GM21529 (cell line): Measurements from ENCODE around the gene TGFB3.
"Not testable (repeated sequence)": the region's sequence is repeated elsewhere in the genome, so short reads cannot be mapped to it uniquely, and the experiment has no call there.

Experiments
- ATAC-seq: cut with Tn5 transposase; IDR thresholded peaks from one replicate; pipeline ENCODE4 v1.9.1; 2021; ENCODE audit not compliant: unreplicated experiment

Gene TGFB3

DNA sequence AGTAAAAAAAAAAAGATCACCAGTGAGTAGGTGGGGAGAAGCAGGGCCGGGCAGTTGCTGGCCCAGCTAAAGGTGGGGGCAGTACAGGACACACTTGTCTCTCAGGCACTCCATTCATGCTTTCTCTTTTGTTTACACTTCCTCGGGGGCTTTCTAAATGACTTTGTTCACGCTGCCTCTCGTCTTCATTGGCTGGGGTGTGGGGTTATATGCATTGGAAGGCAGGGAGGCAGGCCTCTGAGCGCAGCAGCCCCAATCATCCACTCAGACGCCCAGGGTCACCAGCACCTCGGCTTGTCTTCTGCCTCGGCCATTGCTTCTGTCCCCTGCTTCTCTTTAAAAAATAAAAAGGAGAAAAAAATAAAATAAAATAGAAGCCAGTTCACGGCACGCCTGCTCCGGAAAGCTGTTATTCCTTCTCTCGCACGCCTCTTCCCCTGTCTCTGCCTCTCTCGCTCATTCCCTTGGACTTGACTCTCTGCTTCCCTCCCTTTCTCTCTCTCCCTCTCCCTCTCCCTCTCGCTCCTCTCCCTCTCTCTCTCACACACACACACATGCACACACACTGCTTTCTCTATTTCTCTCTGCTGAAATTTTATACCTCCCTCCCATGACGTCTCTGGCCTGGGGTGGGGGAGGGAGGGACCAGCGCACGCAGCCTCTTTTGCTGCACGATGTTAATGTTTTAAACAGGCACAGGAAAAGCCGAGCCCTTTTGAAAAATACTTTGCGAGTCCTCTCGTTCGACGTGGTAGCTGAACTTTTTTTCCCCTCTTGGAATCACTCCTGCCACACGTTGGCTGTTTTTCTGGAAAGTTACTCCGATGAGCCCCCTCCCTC, at the start of gene TGFB3:
TSS of gene TGFB3 (minus strand) at position 570 of the 840 bp plus-strand sequence. CDS start 1,102 bp downstream, outside the sequence.
- peak; percentile 43 for ATAC-seq

DNA sequence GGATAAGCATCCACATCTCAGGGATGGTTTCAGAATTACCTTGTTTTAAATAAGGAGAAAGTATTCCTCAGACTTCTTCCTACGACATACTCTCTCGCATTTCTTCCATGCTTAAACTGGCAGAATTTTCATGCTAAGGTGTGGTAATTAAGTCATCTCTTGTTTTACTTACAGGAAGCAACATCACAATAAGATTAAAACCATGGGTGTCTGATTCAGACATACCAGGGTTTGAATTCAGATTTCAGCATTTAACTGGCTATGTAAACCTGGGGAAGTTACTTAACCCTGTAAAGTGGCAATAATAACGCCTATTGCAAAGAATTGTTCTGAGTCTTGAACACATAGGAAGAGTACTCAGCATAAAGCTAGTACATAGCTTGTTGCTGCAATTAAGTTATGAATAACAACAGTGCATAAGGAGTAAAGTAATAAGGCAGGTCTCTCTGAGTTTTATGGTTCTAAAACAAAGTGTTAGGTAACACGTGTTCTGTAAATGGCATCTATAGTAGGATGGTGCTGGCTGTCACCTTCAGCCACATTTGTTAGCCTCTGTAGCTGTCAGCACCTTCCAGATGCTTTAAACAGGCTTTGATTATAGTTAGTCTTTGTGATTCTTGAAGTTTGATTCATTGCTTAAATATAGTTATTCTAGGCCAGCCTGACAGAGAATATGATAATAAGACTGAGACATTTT, 42.6 kb upstream of the TGFB3 start:
- ATAC-seq, result no peak

DNA sequence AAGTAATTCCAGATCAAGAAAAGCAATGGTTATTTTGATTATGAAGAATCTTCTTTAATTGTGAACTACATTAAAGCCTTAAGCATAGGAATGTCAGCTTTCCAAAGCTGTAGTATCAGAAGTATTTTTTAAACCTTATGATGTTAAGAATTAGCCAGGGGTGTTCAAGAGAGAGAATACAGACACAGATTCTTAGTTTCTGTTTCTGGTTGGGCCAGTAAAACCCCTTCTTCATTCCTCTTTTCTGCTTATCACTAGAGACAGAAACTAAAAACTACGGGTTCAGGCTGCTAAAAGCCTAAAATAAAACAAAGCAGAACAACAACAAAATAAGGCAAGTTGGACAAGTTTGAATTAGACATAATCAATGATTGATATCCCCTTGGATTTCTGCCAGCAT, 42.0 kb upstream of the TGFB3 start:
- no peak for ATAC-seq

DNA sequence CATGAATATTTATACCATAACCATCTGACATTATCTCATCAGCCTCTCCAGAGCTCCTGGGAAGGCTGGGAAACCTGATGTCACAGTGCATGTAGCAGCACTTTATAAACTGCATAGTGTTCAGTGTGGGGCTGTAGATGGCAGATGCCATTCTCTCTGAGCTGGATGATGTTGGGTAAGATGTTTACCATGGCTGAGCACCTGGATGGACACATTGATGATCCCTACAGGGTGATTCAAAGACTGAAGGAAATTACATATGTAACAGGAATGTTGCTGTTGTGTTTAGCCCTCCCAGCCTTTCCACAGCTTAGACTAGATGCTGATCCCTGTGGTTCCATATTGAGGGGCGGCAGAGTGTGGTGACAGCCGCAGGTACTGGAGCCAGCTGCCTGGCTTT, 41.2 kb upstream of the TGFB3 start:
- ATAC-seq, result no peak

DNA sequence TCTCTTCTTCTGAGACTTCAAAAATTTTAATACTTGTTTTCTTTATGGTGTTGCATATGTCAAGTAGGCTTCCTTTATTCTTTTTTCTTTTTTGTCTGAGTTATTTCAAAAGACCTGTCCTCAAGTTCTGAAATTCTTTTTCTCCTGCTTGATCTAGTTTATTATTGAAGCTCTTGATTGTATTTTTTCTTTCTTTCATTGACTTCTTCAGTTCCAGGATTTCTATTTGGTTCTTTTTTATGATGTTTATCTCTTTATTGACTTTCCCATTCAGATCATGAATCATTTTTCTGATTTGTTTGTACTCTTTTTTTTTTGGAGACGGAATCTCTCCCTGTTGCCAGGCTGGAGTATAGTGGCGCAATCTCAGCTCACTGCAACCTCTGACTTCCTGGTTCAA, 37.9 kb upstream of the TGFB3 start:
- ATAC-seq, result no peak

DNA sequence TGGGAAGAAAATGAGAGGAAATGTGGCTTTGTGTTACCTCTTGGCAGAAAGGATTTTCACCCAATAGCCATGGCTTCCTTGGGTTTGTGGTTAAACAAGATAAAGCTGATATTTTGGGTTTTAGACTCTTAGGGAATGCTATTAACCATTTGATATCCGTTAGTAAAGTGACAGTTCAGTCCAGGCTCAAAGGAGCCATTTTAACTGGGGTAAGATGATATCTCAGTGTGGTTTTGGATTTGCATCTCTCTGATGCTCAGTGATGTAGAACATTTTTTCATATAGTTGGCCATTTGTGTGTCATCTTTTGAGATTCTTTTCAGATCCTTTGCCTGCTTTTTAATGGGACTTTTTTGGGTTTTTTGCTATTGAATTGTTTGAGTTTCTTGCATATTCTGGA, 33.9 kb upstream of the TGFB3 start:
- ATAC-seq, result no peak

DNA sequence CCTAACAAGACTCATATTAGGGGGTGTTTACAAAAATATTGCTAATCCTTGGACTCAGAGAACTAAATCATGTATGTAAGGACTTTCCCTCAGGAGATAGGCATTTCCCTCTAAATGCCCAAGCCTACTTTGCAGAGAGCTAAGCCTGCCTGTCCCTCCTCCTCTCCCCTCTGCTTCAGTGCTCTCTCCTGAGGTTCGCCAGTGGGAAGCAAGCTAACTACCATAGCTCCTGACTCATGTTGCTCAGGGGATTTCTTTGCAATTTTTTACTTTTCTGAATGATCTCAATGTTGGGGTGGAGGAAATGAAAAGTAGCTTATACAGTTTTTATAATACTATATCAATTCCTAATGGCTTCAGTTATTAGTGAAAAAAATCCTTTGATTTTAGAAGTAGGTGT, 33.4 kb upstream of the TGFB3 start:
- no peak for ATAC-seq

DNA sequence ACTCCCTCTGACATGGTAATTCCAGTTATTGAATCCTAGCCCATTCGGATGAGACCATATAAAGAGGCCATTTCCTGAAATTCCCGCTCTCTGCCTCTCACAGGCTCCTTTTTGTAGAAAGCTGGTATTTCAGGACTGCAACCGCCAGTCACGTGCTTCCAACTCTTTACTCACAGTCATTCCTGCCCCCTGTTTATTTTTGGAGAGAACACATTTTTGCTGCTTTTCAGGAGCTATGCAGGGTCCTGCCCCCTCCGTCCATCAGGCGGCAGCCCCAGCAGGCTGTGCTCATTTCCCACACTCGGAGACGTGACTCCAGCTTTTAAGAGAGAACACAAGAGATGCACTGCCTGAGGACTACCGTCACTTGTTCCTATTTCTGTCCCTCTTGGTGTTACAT, 30.6 kb upstream of the TGFB3 start:
- ATAC-seq, result no peak

DNA sequence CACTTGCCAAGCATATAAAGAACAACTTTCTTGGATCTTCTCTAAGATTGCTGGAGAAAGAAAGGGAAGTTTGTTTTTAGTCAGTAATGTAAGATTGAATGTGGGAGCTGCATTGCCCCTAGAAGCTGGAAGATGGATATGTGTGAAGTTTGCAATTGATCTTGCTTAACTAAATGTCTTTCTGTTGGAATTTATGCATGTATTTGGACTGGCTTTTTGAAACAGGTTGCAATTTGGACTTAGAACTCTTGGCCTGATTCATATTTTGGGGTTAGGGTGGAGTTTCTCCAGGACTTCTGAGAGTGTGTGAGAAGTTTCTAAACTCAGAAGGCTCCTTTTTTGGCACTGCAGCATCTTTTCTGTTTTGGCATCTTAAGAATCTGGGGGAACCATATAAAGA, 30.1 kb upstream of the TGFB3 start:
- no peak for ATAC-seq

DNA sequence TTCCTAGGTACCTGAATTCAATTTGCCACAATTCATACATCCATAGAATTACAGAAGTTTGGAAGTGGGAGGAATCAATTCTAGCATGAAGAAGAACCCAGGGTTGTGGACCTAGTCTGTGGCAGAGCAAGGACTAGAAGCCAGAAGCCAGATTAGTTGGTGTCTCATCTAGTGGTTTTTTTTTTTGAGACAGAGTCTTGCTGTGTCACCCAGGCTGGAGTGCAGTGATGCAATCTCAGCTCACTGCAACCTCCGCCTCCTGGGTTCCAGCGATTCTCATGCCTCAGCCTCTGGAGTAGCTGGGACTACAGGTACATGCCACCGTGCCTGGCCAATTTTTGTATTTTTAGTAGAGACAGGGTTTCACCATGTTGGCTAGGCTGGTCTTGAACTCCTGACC, 27.8 kb upstream of the TGFB3 start:
- not testable (repeated sequence) for ATAC-seq

DNA sequence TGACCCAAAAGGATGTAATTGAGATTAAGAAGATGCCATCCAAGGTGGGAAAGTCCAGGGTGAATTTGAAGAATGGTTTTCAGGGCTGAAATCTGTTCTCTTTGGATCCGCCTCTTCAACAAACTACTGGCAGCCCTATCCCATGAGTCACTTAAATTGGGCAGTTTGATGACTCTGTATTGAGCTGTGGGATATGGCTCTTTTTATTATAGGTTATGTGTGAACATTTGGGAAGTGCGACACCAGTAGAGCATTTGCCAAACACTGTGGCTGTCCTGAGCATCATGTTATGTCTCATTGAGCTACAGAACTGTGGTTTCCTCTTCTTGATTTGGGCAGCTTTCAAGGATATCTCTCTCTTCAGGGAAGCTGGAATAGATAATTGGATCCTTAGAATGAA, 26.1 kb upstream of the TGFB3 start:
- ATAC-seq, result no peak

DNA sequence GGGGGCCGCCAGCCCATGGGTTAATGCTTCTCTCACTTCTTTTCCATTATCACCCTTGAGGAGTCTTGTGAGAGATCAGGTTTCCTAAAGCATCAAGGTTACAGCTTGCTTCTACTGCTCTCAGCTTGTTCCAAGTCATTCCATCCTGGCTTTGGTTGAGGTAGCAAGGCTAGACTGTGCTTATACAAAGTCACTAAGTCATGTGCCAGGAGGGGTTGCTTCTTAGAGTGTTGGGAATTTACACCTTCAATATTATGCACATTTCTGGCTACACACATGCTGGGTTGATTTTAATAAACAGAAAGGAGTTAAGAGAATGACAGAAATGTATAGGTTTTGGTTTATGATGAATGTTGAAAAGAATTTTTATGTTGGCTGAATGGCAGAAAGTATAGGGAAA, 25.6 kb upstream of the TGFB3 start:
- no peak for ATAC-seq

DNA sequence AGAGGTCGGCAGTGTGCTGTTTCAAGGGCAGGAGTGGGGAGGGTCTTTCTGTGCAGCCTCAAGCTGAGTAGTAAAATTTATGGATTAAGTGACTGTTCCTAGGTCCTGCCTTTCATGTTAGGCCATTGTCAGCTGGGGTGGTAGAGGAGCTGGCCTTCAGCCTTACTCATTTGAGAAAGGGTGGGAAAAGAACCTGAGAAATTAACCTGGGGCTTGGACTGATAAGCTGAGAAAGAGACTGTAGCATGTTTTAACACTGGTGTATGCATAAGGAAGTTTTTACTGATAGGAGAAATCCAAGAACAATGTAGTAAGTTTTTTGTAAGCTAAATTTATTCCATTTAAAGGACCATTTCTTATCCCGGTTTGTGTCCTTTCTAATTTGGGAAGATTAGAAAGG, 24.5 kb upstream of the TGFB3 start:
- no peak for ATAC-seq

DNA sequence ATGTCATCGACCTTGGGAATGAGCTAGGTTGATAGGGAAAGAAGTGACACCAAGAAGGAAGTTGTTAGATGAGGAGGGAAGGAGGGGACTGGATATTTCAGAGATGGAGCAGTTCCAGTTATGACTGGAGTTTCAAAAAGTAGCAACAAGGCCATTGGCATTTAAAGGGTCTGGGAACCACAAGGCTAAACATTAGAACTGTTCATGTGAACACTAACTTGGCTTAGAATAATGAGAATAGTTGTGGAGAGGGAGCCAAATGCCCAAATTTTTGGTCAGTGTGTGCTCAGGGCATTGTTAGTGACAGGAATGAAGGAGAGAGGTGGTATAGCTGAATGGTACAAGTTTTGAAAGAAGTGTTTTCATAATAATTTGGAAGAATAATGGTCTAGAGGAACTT, 20.6 kb upstream of the TGFB3 start:
- ATAC-seq, result no peak

DNA sequence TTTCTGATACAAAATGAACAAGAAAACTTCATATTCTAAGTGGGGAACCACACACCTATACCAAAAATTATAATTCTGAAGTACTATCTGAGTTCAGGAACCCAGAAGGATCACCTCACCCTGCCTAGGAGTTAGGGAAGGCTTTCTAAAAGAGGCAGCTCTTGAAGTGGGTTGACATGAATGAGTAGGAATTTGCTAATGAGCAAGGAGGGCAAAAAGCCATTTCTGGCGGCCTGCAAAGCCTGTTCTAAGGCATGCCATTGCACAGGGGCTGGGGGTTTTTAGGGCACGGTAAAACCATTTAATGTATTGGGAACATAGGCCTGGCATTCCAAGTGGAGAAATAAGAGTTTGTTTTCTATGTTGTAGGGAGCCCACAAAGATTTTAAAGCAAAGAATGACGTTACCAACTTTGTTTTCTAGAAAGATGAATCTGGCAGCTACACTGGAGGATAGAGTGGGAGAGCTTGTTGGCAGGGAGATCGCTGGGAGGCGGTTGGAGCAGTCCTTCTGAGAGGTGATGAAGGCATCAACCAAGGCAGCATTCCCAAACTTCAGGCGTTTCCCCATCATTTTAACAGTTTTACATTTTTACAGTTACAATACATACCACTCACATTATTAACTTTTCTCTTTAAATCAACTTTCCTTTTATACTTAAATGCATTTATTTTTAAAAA, 17.9 kb upstream of the TGFB3 start:
- ATAC-seq, result no peak

DNA sequence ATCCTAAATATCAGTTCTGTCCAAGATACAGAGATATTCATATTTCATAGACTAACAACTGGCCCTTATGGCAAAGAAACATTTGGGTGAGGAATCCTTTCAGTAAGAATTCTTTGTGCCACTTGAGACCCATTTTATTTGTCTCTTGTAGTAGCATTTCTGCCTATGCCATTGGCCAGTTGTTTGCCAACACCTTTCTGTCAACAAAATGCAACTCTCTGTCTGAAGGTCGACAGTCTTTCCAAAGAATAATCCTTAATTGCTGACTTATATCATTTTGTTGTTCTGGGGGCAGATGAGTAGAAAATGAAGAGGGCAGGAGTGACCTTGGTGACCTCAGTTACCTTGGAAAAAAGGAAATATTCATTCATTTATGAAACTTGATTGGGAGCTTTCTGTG, 14.7 kb upstream of the TGFB3 start:
- no peak for ATAC-seq

DNA sequence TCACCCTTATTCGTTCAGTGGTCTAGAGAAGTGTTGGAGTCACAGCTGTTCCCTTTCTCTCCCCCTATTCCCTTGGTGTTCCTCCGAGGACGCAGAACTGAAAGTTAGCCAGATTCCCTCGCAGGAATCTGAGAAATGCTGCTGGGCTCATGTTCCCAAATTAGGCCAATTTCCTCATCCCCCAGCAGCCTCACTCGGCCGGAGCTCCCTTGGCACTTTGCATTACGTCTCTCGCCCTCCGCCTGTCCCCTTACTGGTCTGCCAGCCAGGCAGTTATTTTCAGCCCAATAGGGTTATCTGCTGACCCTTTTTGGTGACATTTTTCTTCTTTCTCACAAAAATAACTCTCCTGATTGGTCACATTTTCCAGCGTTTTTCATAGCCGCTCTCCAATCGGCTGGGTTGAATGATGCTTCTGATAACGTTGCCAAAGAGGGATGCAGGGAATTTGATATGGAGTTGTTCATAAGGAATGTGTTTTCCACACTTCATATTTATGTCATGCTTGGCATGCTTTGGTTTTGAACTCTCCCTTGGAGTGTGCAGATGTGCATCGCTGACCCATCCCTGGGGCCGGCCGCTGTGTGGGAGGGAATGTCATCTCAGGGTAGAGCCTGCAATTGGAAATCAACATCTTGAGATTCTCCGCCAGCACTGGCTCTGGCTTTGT, 13.7 kb upstream of the TGFB3 start:
- ATAC-seq, result no peak

DNA sequence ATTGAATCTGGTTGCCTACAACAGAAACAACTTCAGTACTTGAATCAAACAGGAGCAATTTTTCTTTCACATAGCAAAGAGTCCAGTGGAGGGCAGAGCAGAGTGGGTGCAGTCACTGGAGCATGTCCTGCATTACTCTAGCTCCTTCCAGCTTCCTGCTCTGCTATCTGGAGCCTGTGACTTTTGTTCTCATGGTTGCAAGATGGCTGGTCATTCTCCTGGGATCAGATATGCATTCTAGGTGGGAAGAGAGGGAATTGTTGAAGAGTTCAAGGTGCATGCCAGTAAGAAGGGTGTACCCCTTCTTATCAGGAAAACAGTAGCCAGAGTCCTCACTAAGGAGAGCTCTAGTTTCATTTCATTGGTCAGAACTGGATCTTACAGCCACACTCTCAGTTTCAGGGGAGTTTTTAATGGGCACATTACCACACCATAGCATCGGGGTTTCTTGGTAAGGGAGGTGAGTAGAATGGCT, 11.8 kb upstream of the TGFB3 start:
- ATAC-seq, result peak; percentile 55

DNA sequence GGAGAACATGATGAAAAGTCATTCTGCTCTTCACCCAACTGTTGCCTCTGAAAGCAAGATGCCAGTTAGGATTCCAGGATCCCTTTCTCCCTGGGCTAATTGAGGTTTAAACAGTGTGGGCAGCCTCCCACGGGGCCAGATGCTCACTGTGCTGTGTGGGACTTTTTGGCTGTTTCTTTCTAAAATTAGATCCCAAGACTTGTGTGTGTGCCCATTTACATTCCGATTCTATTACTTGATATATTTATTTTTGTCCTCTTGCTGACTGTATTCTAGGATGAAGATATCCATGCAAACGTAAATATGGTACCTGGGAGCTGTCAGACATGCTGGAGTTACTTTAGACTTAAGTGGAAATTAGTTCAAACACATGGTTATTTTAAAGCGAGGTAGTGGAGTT, 10.0 kb upstream of the TGFB3 start:
- ATAC-seq, result no peak

DNA sequence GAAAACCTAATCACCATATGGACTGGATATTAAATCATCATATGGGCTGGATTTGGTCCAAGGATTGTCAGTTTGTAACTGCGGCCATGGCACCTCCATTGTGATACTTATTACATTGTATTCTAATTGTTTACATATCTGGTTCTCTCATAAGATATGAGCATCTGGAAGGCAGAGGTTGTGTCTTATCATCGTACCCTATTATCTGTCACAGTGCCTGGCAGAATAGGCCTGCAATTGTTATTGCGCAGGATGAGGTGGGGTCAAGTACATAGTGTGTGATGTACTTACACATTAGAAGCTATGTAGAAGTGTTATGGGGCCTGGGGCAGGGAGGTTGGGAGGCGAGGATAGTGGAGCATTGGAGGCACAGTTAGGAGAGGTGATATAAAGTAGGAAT, 8.5 kb upstream of the TGFB3 start:
- ATAC-seq, result no peak

DNA sequence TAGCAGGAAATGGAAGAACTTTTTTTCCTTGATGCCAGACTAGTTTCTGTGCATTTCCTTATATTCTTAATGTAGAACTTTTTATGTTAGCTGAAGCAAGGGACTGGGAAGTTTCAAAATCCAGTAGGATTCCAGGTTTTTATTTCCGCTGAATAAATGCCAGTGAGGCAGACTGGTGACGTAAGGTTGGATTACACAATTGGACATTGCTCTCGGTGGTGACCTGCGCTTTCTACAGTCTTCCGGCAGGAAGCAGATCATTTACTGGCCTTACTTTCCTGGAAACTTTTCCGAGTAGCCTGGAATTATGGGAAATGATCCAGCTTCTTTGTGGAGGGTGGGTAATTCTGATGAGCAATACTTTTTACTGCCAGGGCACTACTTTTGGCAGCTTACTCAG, 7.3 kb upstream of the TGFB3 start:
- ATAC-seq, result no peak
